Rectal smooth muscle tissue (tissue), 1 donor: ENCODE measurements around the gene NTRK2.

Experiments
- H3K27ac ChIP-seq: one replicate; pipeline ENCODE4 v1.7.0; 2013; ENCODE audit warnings: low read depth, low read length, inconsistent platforms
- H3K27me3 ChIP-seq: one replicate; pipeline ENCODE4 v1.7.0; 2013; ENCODE audit warnings: low read length; ENCODE audit not compliant: control insufficient read depth, insufficient read depth
- H3K36me3 ChIP-seq: one replicate; pipeline ENCODE4 v1.7.0; 2013; ENCODE audit warnings: low read length; ENCODE audit not compliant: control insufficient read depth, insufficient read depth
- H3K4me1 ChIP-seq: one replicate; pipeline ENCODE4 v1.7.0; 2013; ENCODE audit warnings: low read length; ENCODE audit not compliant: control insufficient read depth, insufficient read depth
- H3K4me3 ChIP-seq: one replicate; pipeline ENCODE4 v1.7.0; 2013; ENCODE audit warnings: low read length
- H3K9ac ChIP-seq: one replicate; pipeline ENCODE4 v1.7.0; 2013; ENCODE audit warnings: low read length

NTRK2 gene

GRCh38 chr9:84711936-84712335 lies 42.4 kb downstream of the NTRK2 start:
- Histone ChIP-seq H3K36me3 (no peaks in the 10 kb centered on the region), H3K4me3 (no peak overlapping the region), H3K9ac (no peak overlapping the region), H3K4me1 (no peaks in the 10 kb centered on the region), H3K27ac (no peak overlapping the region), H3K27me3 (no peaks in the 10 kb centered on the region)

GRCh38 chr9:84716217-84716616 lies 46.7 kb downstream of the NTRK2 start:
- no peak overlapping the region for H3K4me3 ChIP-seq
- no peaks in the 10 kb centered on the region for H3K27me3 ChIP-seq
- no peak overlapping the region for H3K9ac ChIP-seq
- H3K4me1 ChIP-seq, result no peaks in the 10 kb centered on the region
- no peaks in the 10 kb centered on the region for H3K36me3 ChIP-seq
- H3K27ac ChIP-seq, result no peak overlapping the region

DNA sequence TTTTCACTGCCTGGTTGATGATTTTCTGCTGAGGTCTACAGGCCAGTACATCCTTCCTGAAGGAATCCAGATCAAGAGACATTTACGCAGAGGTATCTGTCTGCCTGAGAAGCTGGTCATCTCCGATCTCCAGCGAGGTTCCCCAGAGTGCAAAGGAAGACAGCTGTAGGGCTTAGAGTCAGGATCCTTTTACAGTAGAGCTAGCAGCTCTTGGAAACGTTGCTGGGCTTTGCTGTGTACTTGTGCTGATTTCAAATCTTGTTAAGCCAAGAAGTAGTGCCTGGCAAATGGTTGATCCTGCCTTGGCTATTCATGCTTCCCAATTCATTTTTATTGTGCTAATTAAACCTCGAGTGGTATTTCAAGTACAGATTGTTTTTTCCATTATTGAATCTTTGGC lies 48.9 kb downstream of the NTRK2 start:
- Histone ChIP-seq H3K4me3 (no peak overlapping the region), H3K4me1 (no peaks in the 10 kb centered on the region), H3K27ac (no peak overlapping the region), H3K36me3 (no peaks in the 10 kb centered on the region), H3K9ac (no peak overlapping the region), H3K27me3 (no peaks in the 10 kb centered on the region)

DNA sequence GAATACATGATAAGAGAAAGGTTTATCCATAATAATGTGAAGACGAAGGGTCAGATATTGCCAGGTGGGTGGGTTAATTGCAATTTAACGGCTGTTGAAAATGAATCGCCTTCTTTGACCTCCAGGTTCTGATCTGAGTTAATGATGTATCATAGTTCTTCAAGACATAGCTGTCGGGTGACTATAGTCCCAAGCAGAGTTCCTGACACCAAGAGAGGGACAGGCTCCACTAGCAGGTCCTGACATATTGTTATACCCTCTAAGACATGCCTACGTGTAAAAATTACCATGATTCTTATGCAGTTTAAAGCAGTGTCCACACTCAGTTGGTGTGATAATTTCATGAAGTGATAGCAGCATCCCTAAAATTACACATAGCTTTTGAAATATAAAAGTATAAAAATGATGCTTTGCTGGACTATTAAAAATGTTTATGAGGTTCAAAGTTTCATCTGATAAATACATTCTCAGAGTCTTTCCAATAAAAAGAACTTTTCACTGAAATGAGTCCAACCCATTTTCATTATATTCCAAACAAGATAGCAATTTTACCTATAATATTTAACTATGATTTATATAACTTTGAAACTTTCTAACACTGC lies 53.0 kb downstream of the NTRK2 start:
- H3K36me3 ChIP-seq, result no peaks in the 10 kb centered on the region
- H3K27ac ChIP-seq, result no peak overlapping the region
- H3K9ac ChIP-seq, result no peak overlapping the region
- H3K27me3 ChIP-seq, result no peaks in the 10 kb centered on the region
- no peak overlapping the region for H3K4me3 ChIP-seq
- no peaks in the 10 kb centered on the region for H3K4me1 ChIP-seq

DNA sequence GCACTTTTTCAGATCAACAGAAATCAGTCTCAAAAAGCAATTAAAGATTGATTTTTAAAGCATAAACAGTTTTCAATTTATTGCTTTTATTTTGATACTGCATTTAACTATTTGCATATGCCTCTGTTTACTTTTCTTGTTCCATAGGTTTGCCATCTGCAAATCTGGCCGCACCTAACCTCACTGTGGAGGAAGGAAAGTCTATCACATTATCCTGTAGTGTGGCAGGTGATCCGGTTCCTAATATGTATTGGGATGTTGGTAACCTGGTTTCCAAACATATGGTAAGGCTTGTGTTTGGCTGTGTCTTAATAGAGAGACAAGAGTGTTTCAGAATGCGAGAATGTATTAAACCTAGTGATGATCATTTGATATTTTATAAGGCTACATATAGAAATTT lies 53.9 kb downstream of the NTRK2 start:
- H3K4me3 ChIP-seq, result no peak overlapping the region
- no peaks in the 10 kb centered on the region for H3K4me1 ChIP-seq
- no peak overlapping the region for H3K9ac ChIP-seq
- H3K36me3 ChIP-seq, result no peaks in the 10 kb centered on the region
- no peaks in the 10 kb centered on the region for H3K27me3 ChIP-seq
- H3K27ac ChIP-seq, result no peak overlapping the region

GRCh38 chr9:84731696-84732095 lies 62.2 kb downstream of the NTRK2 start:
- H3K27ac ChIP-seq, result no peak overlapping the region
- no peak overlapping the region for H3K9ac ChIP-seq
- H3K27me3 ChIP-seq, result no peaks in the 10 kb centered on the region
- H3K4me1 ChIP-seq, result no peaks in the 10 kb centered on the region
- H3K4me3 ChIP-seq, result no peak overlapping the region
- no peaks in the 10 kb centered on the region for H3K36me3 ChIP-seq

GRCh38 chr9:84736081-84736480 lies 66.6 kb downstream of the NTRK2 start:
- no peak overlapping the region for H3K9ac ChIP-seq
- no peak overlapping the region for H3K4me3 ChIP-seq
- H3K27ac ChIP-seq, result no peak overlapping the region

DNA sequence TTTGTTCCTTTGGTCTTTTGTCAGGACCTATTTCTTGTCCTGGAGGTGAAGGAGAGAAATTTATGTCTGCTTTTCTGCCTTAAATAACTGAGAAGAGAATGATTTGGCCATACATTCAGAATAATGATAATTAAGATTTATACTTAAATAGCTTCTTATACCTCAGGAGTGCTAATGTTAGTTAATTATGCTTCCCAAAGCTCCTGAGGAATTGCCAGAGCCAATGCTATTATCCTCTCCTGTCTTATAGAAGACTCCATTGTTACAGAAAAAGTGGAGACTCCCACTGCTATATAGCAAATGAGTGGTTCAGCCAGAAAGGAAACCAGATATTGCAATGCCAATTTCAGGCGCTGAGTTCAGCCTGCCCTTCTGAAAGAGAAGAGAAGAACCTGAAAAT lies 67.0 kb downstream of the NTRK2 start:
- Histone ChIP-seq H3K36me3 (no peaks in the 10 kb centered on the region), H3K27me3 (no peaks in the 10 kb centered on the region), H3K9ac (no peak overlapping the region), H3K4me1 (no peaks in the 10 kb centered on the region), H3K27ac (no peak overlapping the region), H3K4me3 (no peak overlapping the region)

More at GRCh38 chr9:84736081-84736480, 66.6 kb downstream of the NTRK2 start:
- H3K27me3 ChIP-seq, result no peaks in the 10 kb centered on the region
- H3K36me3 ChIP-seq, result no peaks in the 10 kb centered on the region
- no peaks in the 10 kb centered on the region for H3K4me1 ChIP-seq

DNA sequence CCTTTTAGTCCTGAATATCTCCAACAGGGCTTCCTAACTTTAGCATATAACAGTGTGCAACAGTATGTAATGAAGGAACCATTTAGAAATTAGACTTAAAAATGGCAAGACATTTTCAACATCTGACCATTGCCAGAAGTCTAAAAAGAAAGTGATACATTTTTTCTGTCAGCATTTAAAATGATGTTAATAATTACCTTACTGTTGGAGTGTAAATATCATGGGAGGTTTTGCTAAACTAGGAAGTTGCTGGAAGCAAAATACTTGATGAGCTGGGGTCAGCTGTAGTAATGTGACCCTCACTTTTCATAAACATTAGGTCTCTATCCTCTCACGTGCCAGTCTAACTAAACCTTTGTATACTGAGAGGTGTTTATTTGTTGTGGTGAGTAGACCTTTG lies 68.8 kb downstream of the NTRK2 start:
- H3K36me3 ChIP-seq, result no peaks in the 10 kb centered on the region
- H3K4me1 ChIP-seq, result no peaks in the 10 kb centered on the region
- H3K27ac ChIP-seq, result no peak overlapping the region
- H3K4me3 ChIP-seq, result no peak overlapping the region
- H3K9ac ChIP-seq, result no peak overlapping the region
- no peaks in the 10 kb centered on the region for H3K27me3 ChIP-seq

DNA sequence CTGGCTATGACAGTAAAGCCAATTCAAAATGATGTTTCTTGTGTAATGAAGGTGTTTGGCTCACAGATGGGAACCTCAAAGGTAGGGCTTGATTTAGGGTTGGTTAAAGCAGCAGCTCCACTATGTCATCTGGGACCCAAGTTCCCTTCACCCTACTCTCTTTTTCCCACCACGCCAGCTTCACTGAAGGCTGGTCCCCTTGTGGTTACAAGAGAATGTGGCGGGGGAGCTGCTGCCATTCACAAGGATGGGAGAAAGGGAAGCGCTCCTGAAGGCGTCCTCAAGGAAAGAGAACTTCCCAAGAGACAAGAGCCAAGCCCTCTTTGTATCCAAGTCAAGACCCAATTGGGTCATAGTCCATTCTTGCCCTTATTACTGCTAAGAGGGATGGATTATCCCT lies 72.7 kb downstream of the NTRK2 start:
- no peaks in the 10 kb centered on the region for H3K27me3 ChIP-seq
- H3K9ac ChIP-seq, result no peak overlapping the region
- H3K27ac ChIP-seq, result no peak overlapping the region
- no peaks in the 10 kb centered on the region for H3K36me3 ChIP-seq
- no peaks in the 10 kb centered on the region for H3K4me1 ChIP-seq
- H3K4me3 ChIP-seq, result no peak overlapping the region

GRCh38 chr9:84744195-84744594 lies 74.7 kb downstream of the NTRK2 start:
- Histone ChIP-seq H3K4me3 (no peak overlapping the region), H3K9ac (no peak overlapping the region), H3K27ac (no peak overlapping the region), H3K27me3 (no peaks in the 10 kb centered on the region), H3K4me1 (no peaks in the 10 kb centered on the region), H3K36me3 (no peaks in the 10 kb centered on the region)

DNA sequence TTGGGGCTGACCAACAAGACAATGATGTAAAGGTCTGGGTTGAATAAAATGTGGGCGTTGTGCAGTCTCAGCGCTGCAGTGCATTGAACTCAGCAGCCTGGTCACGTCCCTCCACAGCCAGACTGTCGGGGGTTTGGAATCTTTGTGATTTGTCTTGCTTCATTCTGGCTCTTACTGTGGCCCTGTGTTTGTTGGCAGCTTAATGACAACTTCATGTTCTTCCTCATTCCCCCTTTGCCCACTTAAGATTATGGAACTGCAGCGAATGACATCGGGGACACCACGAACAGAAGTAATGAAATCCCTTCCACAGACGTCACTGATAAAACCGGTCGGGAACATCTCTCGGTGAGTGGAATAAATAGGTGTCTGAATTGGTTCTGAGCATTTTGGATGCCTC lies 75.2 kb downstream of the NTRK2 start:
- Histone ChIP-seq H3K36me3 (no peaks in the 10 kb centered on the region), H3K4me1 (no peaks in the 10 kb centered on the region), H3K27me3 (no peaks in the 10 kb centered on the region), H3K9ac (no peak overlapping the region), H3K27ac (no peak overlapping the region), H3K4me3 (no peak overlapping the region)

DNA sequence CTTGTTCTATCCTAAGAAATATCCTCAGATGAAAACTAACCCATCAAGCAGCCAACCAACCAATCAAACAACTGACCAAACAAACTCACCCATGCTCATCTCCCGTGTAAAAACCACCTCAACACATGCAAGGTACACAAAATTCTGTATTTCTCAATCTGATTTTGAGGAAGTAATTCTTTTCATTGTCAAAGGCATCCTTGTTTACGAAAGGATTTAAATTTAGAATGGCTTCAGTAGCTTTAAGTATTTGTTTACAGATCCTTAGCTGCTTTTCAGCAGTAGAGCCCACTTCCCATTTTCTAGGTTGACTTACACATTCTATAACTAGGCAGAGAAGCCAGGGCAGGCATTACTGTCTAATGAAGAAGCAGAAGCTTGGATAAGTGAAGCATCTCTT lies 78.6 kb downstream of the NTRK2 start:
- Histone ChIP-seq H3K27me3 (no peaks in the 10 kb centered on the region), H3K4me1 (no peaks in the 10 kb centered on the region), H3K36me3 (no peaks in the 10 kb centered on the region), H3K27ac (no peak overlapping the region), H3K9ac (no peak overlapping the region), H3K4me3 (no peak overlapping the region)
